ENCODE measurements around the gene ZNF81.
A peak's percentile ranks its signal among the peaks of the same experiment; 100 is the strongest.
"Not testable (repeated sequence)": the region's sequence is repeated elsewhere in the genome, so short reads cannot be mapped to it uniquely, and the experiment has no call there.

The ZNF81 gene

GRCh38 chrX:47846040-47846439, 9.3 kb downstream of the ZNF81 start:
- no peak for FAIRE-seq

DNA sequence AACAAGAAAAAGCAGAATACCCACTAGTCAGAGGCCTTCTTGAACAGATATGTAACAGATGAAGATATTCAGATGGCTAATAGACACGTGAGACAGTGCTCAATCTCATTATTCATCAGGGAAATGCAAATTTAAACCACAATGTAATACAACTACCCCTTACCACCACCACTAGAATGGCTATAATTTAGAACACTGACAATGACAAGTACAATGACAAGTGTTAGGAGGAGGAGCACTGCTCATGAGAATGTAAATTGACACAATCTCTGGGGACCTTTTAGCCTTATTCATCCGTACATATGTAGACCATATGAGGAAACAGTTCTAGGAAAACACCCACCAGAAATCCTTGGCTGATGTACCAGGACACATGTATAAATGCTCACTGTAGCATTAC, 13.1 kb downstream of the ZNF81 start:
- no peak for FAIRE-seq

- peak; percentile 77 for FAIRE-seq
Observed at GRCh38 chrX:47850389-47850788, 13.7 kb downstream of the ZNF81 start.

DNA sequence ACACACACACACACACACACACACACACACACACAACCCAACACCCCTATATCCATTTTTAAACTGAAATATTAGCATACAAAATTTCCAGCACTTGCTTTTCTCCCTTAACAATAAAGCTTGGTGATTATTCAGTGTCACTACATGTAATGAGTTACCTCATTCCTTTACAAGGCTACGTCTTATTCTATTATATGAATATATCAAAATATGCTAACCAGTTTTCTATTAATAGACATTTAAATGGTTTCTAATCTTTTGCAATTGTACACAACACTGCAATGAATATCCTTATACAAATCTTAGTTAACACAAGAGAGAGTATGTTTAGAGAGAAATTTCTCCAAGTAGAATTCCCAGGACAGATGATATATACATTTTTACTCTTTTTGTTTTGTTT, 14.2 kb downstream of the ZNF81 start:
- FAIRE-seq: no peak

- FAIRE-seq: no peak
Observed at GRCh38 chrX:47854474-47854873, 17.8 kb downstream of the ZNF81 start.

- no peak for FAIRE-seq
Observed at GRCh38 chrX:47859686-47860085, 23.0 kb downstream of the ZNF81 start.

GRCh38 chrX:47862680-47863079, 26.0 kb downstream of the ZNF81 start:
- FAIRE-seq: no peak

DNA sequence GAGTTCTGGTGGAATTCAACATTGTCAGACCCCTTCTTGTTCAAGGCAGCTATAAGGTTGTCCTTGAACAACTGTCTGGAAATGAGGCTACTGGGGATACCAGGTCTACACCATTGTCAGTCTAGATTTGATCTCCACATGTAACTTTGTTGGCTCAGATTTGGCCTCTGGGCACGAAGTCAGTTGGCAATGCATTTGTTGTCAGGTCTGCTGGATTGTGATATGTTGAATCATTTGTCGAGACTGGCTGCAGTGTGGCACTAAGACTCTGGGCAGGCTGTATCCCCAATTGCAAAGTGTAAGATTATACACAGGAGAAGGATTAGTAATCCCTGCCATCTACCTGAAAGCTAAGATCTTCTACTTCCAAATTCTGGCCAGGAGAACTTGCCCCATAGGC, 26.5 kb downstream of the ZNF81 start:
- no peak for FAIRE-seq

GRCh38 chrX:47864300-47864699, 27.6 kb downstream of the ZNF81 start:
- no peak for FAIRE-seq

DNA sequence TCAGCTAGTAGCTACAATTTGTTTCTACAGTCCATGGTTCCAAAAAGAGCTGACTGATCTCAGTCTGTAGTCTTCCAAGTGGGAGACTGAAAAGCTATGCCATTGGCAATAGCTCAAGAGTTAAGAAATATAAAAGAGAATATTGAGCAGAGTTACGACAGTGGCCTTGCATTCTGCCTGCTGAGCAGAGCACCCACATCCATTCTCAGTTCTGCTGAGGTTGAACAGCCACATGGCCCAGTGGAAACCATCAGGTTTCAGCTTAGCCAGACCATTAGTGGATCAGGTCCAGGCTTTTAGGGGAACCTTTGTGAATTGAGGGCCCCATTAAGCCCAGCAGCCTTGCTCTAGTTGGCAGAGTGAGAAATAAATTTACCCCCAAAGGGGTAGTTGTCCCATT, 28.1 kb downstream of the ZNF81 start:
- no peak for FAIRE-seq

DNA sequence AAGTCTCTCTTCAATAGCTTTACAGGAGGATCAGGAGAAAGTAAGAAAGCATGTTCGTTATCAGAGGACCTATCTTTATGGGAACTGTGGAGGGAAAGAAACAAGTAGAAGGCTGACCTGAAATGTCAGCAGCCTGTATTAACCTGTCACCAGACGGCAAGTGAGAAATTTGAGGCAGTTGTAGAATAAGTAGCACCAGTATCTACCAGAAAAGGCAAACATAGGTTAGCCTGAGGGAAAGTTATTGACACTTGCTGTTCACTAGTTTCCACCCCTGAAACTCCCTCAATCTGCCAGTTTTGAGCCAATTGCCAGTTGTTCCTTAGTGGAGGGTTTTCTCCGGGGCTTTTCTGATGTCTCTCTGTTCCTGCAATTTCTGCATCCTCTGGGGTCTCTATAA, 36.4 kb downstream of the ZNF81 start:
- no peak for FAIRE-seq

GRCh38 chrX:47877327-47877726, 40.6 kb downstream of the ZNF81 start:
- no peak for FAIRE-seq

DNA sequence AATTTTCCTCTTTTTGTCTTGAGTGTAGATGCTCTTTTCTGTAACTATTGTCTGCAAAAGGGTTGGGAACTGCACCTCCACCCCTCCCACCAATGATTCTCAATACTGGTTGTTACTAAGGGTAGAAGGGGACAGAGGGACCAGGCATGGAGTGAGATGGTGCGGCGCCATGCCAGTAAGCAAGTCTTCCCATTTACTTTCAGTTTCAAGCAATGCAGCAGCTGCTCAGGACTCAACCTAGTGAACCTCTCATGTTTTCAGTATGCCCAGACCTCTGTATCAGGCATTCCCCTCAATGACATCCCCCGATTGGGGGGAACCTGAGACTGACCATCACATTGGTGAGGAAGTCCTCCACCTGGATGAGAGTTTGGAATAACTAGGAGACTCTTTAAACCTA, 41.5 kb downstream of the ZNF81 start:
- no peak for FAIRE-seq

DNA sequence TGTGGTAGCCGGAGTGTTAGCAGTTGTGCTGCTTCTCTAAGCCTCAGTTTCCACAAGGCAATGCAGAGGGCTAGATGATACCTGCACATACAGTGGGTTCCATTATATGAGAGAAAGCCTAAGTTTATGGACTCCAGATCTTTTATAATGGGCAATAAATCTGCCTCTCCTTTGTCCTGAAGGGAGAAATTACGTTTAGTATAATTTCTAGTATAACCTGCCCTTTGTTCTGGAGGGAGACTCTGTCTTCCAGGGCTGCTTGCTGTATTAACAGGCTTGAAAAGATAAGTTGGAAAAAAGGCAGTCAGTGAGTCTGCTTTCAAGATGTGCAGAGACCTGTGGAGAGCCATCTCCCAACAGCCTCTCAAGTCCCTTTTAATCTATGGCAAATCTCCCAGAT, 42.8 kb downstream of the ZNF81 start:
- no peak for FAIRE-seq

GRCh38 chrX:47880927-47881326, 44.2 kb downstream of the ZNF81 start:
- FAIRE-seq: no peak

DNA sequence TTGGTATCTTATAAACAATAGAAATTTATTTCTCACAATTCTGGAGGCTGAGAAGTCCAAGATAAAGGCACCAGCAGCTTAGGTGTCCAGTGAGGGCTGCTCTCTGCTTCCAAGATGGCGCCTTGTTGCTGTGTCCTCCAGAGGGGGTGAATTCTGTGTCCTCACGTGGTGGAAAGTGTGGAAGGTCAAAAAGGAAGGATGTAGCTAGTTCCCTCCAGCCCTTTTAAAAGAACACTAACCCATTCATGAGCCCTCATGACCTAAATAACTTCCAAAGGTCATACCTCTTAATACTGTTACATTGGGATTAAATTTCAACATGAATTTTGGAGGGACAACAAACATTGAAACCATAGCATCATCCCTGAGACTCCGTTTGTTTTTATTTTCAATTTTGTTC, 48.8 kb downstream of the ZNF81 start:
- FAIRE-seq: no peak

DNA sequence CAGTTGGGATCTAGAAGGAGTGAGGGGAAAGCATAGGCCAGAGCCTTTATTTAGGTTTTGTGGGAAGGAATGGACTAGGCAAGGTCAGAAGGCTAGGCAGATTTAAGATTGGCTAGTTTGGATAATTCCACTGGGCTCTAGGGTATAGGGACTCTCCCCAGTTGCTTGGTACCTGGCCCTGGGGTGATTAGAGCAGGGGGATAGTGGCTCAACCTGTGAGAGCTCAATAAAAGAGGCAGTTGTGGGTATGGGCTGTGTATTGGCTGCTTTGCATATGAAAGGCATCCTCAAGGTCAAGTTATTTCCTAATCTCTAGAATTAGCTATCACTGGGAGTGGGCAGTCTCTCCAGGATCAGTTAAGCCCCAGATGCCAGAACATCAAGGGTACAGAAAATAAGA, 61.3 kb downstream of the ZNF81 start:
- FAIRE-seq: no peak

DNA sequence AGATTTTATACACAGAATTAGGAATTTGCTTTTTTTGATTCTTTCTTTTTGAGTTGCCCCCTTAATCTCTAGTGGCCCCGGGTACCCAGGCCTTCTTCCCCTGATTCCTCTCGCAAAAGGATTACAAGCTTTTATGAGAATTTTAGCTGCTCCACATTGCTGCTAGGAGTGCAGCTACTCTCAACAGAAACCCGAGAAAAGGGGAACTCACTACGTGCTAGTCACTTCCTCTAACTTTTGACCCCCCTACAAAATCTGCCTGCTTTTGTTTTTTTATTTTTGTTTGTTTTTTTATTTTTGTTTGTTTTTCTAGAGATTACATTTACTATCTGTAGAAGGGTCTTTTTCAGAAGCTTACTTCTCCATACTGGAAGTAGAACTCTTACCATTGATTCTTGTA, 64.1 kb downstream of the ZNF81 start:
- no peak for FAIRE-seq

DNA sequence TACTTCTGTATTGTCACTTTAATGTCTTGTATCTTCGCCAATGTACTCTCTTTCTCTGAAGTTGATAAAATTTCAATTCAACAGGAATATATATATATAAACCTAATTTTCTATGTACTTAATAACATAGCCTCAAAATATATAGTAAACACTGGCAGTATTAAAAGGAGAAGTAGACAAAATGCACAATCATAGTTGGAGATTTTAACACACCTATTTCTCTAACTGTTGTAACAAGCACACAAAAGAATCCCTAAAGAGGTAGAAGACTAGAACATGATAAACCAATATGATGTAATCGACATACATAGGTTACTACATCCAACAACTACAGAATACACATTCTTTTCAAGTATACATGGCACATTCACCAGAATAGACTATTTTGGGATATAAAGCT, 65.5 kb downstream of the ZNF81 start:
- FAIRE-seq: no peak

GRCh38 chrX:47915886-47916493, 79.3 kb downstream of the ZNF81 start:
- no peak for FAIRE-seq

DNA sequence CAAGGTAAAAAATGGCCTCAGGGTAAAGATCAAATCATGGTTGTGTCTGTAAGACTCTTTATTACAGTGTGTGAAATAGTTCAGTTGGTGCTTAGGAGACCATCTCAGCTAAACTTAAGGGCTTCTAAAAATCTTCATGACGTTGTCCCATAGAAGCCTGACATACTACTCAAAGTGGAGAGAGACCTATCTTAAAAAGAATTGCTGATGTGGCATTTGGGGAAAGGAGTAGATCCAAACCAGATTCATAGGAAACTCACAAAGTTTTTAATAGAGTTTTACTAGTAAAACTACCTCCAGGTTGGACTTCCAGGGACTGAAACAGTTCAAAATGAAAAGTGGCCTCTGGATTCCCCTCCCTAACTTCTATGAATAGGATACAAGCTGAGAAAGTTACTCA, 81.6 kb downstream of the ZNF81 start:
- FAIRE-seq: no peak

- FAIRE-seq: no peak
Observed at GRCh38 chrX:47927212-47927611, 90.5 kb downstream of the ZNF81 start.

GRCh38 chrX:47931970-47932369, 95.3 kb downstream of the ZNF81 start:
- FAIRE-seq: not testable (repeated sequence)

GRCh38 chrX:47933946-47934345, 97.2 kb downstream of the ZNF81 start:
- no peak for FAIRE-seq

- FAIRE-seq: no peak
Observed at GRCh38 chrX:47936224-47936939, 99.7 kb downstream of the ZNF81 start.

All from endometrium (tissue), 2 donors.